Osteoblast (primary cell): Measurements from ENCODE around the gene YTHDF1. TPM values are rescaled to one million over a fixed set of nuclear protein-coding genes. Genes with fewer than 3 reads are reported as not detected.

Experiments
- DNase-seq: peaks from one replicate; pipeline ENCODE4 v3.0.0; 2011; ENCODE audit warnings: low spot score, mixed read lengths; ENCODE audit not compliant: insufficient read length; ENCODE audit errors: missing footprints
- H2AFZ ChIP-seq: 2 replicates; pipeline ENCODE4 v1.6.0; 2011; ENCODE audit warnings: mild to moderate bottlenecking, low read length
- H3K27ac ChIP-seq: 2 replicates; pipeline ENCODE4 v1.5.1; 2011; ENCODE audit warnings: mild to moderate bottlenecking, low read depth, low read length, moderate library complexity
- H3K27me3 ChIP-seq: 2 replicates; pipeline ENCODE4 v1.6.0; 2012; ENCODE audit warnings: mild to moderate bottlenecking, control low read depth, inconsistent platforms, low read length, moderate library complexity; ENCODE audit not compliant: insufficient read depth
- H3K36me3 ChIP-seq: 2 replicates; pipeline ENCODE4 v1.5.1; 2011; ENCODE audit warnings: mild to moderate bottlenecking, low read length, control low read depth, moderate library complexity; ENCODE audit not compliant: insufficient read depth
- H3K4me1 ChIP-seq: 2 replicates; pipeline ENCODE4 v1.5.1; 2011; ENCODE audit warnings: mild to moderate bottlenecking, low read length, control low read depth, moderate library complexity; ENCODE audit not compliant: insufficient read depth
- H3K4me2 ChIP-seq: 2 replicates; pipeline ENCODE4 v1.6.0; 2011; ENCODE audit warnings: mild to moderate bottlenecking, low read length; ENCODE audit not compliant: insufficient read depth
- H3K4me3 ChIP-seq: fragments of 200-600 bp; sonication (generic); 3 replicates; pipeline ENCODE4 v1.5.1; 2012; ENCODE audit warnings: mild to moderate bottlenecking, low read length, inconsistent platforms; ENCODE audit not compliant: insufficient read depth
- H3K79me2 ChIP-seq: 2 replicates; pipeline ENCODE4 v1.6.0; 2012; ENCODE audit warnings: mild to moderate bottlenecking, low read length, control low read depth, inconsistent platforms; ENCODE audit not compliant: insufficient read depth
- H3K9me3 ChIP-seq: 2 replicates; pipeline ENCODE4 v1.5.1; 2011; ENCODE audit warnings: low read depth, low read length, control low read depth
- H4K20me1 ChIP-seq: 2 replicates; pipeline ENCODE4 v1.6.0; 2012; ENCODE audit warnings: mild to moderate bottlenecking, low read length, control low read depth; ENCODE audit not compliant: insufficient read depth
- CTCF ChIP-seq: IDR thresholded peaks from 2 replicates; pipeline ENCODE4 v1.5.1; 2011; ENCODE audit warnings: mild to moderate bottlenecking, low read depth, low read length, moderate library complexity; ENCODE audit errors: extremely low read depth
- total RNA-seq: library from RNA; depleted of rRNA; stranded (reverse); fragments of >200 nt; gene quantifications from 2 replicates; pipeline ENCODE4 v1.2.3, GENCODE V29; 2012

Gene YTHDF1
- total RNA-seq, 1 donor = 23.9 TPM

GRCh38 chr20:63154395-63154794 lies 61.5 kb downstream of the YTHDF1 start:
- no peak overlapping the region for H3K4me3 ChIP-seq
- H2AFZ ChIP-seq = no peak overlapping the region
- H3K27ac ChIP-seq = no peak overlapping the region
- H3K4me2 ChIP-seq = no peak overlapping the region
- H3K36me3 ChIP-seq = no peaks in the 10 kb centered on the region
- peaks cover 35% of the 10 kb centered on the region for H3K27me3 ChIP-seq
- H3K4me1 ChIP-seq = no peaks in the 10 kb centered on the region
- TF ChIP-seq CTCF = no peak
- DNase-seq = peak; percentile 34
- no peaks in the 10 kb centered on the region for H3K9me3 ChIP-seq
- H4K20me1 ChIP-seq = no peaks in the 10 kb centered on the region
- no peaks in the 10 kb centered on the region for H3K79me2 ChIP-seq

GRCh38 chr20:63153254-63154221 lies 62.4 kb downstream of the YTHDF1 start:
- TF ChIP-seq CTCF = no peak
- Histone ChIP-seq H3K4me2 (no peak overlapping the region), H2AFZ (no peak overlapping the region), H3K79me2 (no peaks in the 10 kb centered on the region), H3K27me3 (peaks cover 35% of the 10 kb centered on the region), H3K9me3 (peaks cover 3% of the 10 kb centered on the region), H3K4me3 (no peak overlapping the region), H3K36me3 (no peaks in the 10 kb centered on the region), H3K27ac (no peak overlapping the region), H4K20me1 (no peaks in the 10 kb centered on the region), H3K4me1 (no peaks in the 10 kb centered on the region)
- DNase-seq = peak; percentile 42

- Histone ChIP-seq H3K4me3 (no peak overlapping the region), H3K79me2 (no peaks in the 10 kb centered on the region), H3K9me3 (peaks cover 4% of the 10 kb centered on the region), H3K27ac (no peak overlapping the region), H2AFZ (no peak overlapping the region), H3K27me3 (peaks cover 35% of the 10 kb centered on the region), H3K36me3 (no peaks in the 10 kb centered on the region), H4K20me1 (no peaks in the 10 kb centered on the region), H3K4me1 (no peaks in the 10 kb centered on the region), H3K4me2 (no peak overlapping the region)
- no peak for TF ChIP-seq CTCF
- DNase-seq = peak; percentile 65
These were observed 63.3 kb downstream of the YTHDF1 start for GRCh38 chr20:63152322-63153253.
